Neural cell (in vitro differentiated cells): ENCODE results near the gene TAPBP. TPM values are rescaled to one million over a fixed set of nuclear protein-coding genes. Genes with fewer than 3 reads are reported as not detected.

Experiments used
- H2AFZ ChIP-seq: fragments of 200-600, 300-800 bp; sonication (generic), shearing (Covaris generic); 2 replicates; pipeline ENCODE4 v1.6.0; 2014; ENCODE audit warnings: low read depth, mild to moderate bottlenecking, antibody characterized with exemption, low read length, moderate library complexity
- H3F3A ChIP-seq: fragments of 200-600 bp; shearing (Covaris generic); 2 replicates; pipeline ENCODE4 v1.6.1; 2016; ENCODE audit warnings: mild to moderate bottlenecking, moderate library complexity, mixed read lengths, antibody characterized with exemption, low read length; ENCODE audit not compliant: insufficient read depth, poor library complexity, severe bottlenecking
- H3K27ac ChIP-seq: fragments of 200-600, 300-800 bp; sonication (generic), shearing (Covaris generic); 2 replicates; pipeline ENCODE4 v1.5.1; 2014; ENCODE audit warnings: mild to moderate bottlenecking, low read length, moderate library complexity
- H3K27me3 ChIP-seq: fragments of 300-800, 200-600 bp; sonication (generic), shearing (Covaris generic); 2 replicates; pipeline ENCODE4 v1.6.0; 2014; ENCODE audit warnings: mild to moderate bottlenecking, low read depth, low read length, moderate library complexity; ENCODE audit not compliant: insufficient read depth
- H3K36me3 ChIP-seq: fragments of 300-800, 200-600 bp; sonication (generic), shearing (Covaris generic); 2 replicates; pipeline ENCODE4 v1.5.1; 2014; ENCODE audit warnings: mild to moderate bottlenecking, antibody characterized with exemption, low read length, moderate library complexity; ENCODE audit not compliant: insufficient read depth
- H3K4me2 ChIP-seq: fragments of 300-800, 200-600 bp; sonication (generic), shearing (Covaris generic); 2 replicates; pipeline ENCODE4 v1.6.0; 2014; ENCODE audit warnings: mild to moderate bottlenecking, low read length
- H3K4me3 ChIP-seq: fragments of 300-800, 200-600 bp; sonication (generic), shearing (Covaris generic); 2 replicates; pipeline ENCODE4 v1.5.1; 2014; ENCODE audit warnings: mild to moderate bottlenecking, low read length, moderate library complexity
- H3K79me2 ChIP-seq: fragments of 200-600 bp; shearing (Covaris generic); replicated peaks from 2 replicates; pipeline ENCODE4 v1.6.0; 2014; ENCODE audit warnings: mild to moderate bottlenecking, low read length, moderate library complexity; ENCODE audit not compliant: insufficient read depth
- H3K9ac ChIP-seq: fragments of 300-800, 200-600 bp; sonication (generic), shearing (Covaris generic); 2 replicates; pipeline ENCODE4 v1.6.1; 2016; ENCODE audit warnings: mild to moderate bottlenecking, low read length, mixed read lengths
- H3K9me2 ChIP-seq: fragments of 200-600 bp; shearing (Covaris generic); 2 replicates; pipeline ENCODE4 v1.6.1; 2016; ENCODE audit warnings: mild to moderate bottlenecking, low read length, mixed read lengths; ENCODE audit not compliant: insufficient read depth
- H3K9me3 ChIP-seq: fragments of 200-600, 300-800 bp; sonication (generic), shearing (Covaris generic); 2 replicates; pipeline ENCODE4 v1.6.1; 2016; ENCODE audit warnings: mild to moderate bottlenecking, mixed run types, low read length, moderate library complexity, mixed read lengths
- H4K20me1 ChIP-seq: fragments of 200-600 bp; shearing (Covaris generic); 2 replicates; pipeline ENCODE4 v1.6.1; 2016; ENCODE audit warnings: mild to moderate bottlenecking, mixed run types; ENCODE audit not compliant: insufficient read depth
- EP300 ChIP-seq: fragments of 450-650 bp; conservative IDR thresholded peaks from 2 replicates; pipeline ENCODE4 v1.6.1; 2014; ENCODE audit warnings: antibody characterized with exemption, mild to moderate bottlenecking, moderate library complexity; ENCODE audit not compliant: poor library complexity, severe bottlenecking
- EZH2 ChIP-seq: fragments of 200-600, 300-800 bp; shearing (Covaris generic), sonication (generic); IDR thresholded peaks from 2 replicates; pipeline ENCODE4 v1.6.1; 2014; ENCODE audit warnings: antibody characterized with exemption, low read length, borderline replicate concordance, mild to moderate bottlenecking; ENCODE audit not compliant: insufficient read depth, poor library complexity, severe bottlenecking
- MXI1 ChIP-seq: fragments of 450-650 bp; conservative IDR thresholded peaks from 2 replicates; pipeline ENCODE4 v1.6.1; 2014; ENCODE audit warnings: antibody characterized with exemption, mild to moderate bottlenecking; ENCODE audit not compliant: poor library complexity, severe bottlenecking
- POLR2AphosphoS5 ChIP-seq: IDR thresholded peaks from 2 replicates; pipeline ENCODE4 v1.6.1; 2012
- RAD21 ChIP-seq: fragments of 450-650 bp; conservative IDR thresholded peaks from 2 replicates; pipeline ENCODE4 v1.6.1; 2014; ENCODE audit warnings: antibody characterized with exemption, mild to moderate bottlenecking, moderate library complexity
- SMC3 ChIP-seq: fragments of 450-650 bp; conservative IDR thresholded peaks from 2 replicates; pipeline ENCODE4 v1.6.1; 2014; ENCODE audit warnings: antibody characterized with exemption, mild to moderate bottlenecking, moderate library complexity; ENCODE audit not compliant: poor library complexity
- TAF1 ChIP-seq: IDR thresholded peaks from 2 replicates; pipeline ENCODE4 v1.6.1; 2012; ENCODE audit warnings: low read depth
- polyA plus RNA-seq: library from polyadenylated mRNA; depleted of rRNA; stranded (reverse); fragments of >200 nt; gene quantifications from 2 replicates; pipeline ENCODE4 v1.2.3, GENCODE V29; 2014
- TF ChIP-seq, protein P1 (sequence below): IDR thresholded peaks from 2 replicates; pipeline ENCODE4 v1.6.1; 2012; ENCODE audit warnings: borderline replicate concordance
- TF ChIP-seq, protein P2 (sequence below): fragments of 450-650 bp; IDR thresholded peaks from 2 replicates; pipeline ENCODE4 v1.5.1; 2014; ENCODE audit warnings: antibody characterized with exemption, mild to moderate bottlenecking, moderate library complexity; ENCODE audit not compliant: poor library complexity, severe bottlenecking

Gene TAPBP
- polyA plus RNA-seq, 1 donor from 2014 or later, result 1.2 TPM

DNA sequence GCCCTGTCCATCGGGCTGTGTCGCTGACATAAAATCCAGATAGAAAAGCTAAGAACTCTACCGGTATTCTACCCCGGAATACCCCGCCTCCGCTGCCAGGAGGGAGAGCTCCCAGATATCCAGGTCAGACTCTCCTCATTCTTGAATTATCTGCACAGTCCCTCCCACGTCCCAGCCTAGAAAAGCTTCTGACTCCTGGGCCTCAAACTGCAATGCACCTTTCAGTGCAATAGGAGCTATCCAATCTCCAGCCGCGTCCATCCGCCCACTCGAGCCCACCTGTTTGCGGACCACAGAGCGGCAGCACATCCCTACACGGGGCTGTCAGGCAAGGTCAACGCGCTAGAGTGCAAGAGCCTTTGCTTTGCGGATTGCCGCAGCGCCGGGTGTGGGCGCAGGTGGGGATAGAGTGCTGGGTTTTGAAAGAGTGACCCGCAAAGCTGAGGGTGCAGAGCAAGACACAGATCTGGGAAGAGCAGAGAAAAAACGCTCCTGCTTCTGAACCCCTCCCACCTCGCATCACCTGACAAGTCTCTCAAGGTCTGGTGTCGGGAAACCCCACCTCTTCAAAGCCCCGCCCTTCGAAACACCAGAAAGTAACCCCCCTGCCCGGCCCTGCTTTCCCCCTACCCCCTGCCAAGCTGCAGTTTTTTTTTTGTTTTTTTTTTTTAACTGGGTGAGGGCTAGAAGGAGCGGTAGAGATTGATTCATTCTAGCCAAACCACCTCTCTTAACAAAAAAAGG lies 1.3 kb downstream of the TAPBP start:
- H4K20me1 ChIP-seq, result no peaks in the 10 kb centered on the region
- peak overlapping the region; percentile 31 for H3K27ac ChIP-seq
- H2AFZ ChIP-seq, result peak overlapping the region; percentile 45

DNA sequence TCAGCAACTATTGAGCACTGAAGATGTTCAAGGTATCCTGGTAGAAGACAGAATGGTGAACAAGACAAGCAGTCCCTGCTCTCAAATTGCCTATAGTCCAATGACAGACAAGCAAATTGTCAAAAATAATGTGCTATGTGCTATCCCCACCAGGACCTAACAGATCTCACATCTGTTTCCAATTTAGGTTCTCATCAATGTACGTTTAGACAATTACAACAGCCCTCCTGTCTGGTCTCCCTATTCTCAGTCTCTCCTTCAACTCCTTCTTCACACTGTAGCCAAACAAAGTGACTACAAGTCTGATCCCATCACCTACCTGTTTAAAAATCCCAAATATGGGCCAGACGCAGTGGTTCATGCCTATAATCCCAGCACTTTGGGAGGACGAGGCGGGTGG lies 7.5 kb downstream of the TAPBP start:
- no peaks in the 10 kb centered on the region for H3K9me2 ChIP-seq
- TF ChIP-seq SMC3, result no peak
- TF ChIP-seq, protein P1, sequence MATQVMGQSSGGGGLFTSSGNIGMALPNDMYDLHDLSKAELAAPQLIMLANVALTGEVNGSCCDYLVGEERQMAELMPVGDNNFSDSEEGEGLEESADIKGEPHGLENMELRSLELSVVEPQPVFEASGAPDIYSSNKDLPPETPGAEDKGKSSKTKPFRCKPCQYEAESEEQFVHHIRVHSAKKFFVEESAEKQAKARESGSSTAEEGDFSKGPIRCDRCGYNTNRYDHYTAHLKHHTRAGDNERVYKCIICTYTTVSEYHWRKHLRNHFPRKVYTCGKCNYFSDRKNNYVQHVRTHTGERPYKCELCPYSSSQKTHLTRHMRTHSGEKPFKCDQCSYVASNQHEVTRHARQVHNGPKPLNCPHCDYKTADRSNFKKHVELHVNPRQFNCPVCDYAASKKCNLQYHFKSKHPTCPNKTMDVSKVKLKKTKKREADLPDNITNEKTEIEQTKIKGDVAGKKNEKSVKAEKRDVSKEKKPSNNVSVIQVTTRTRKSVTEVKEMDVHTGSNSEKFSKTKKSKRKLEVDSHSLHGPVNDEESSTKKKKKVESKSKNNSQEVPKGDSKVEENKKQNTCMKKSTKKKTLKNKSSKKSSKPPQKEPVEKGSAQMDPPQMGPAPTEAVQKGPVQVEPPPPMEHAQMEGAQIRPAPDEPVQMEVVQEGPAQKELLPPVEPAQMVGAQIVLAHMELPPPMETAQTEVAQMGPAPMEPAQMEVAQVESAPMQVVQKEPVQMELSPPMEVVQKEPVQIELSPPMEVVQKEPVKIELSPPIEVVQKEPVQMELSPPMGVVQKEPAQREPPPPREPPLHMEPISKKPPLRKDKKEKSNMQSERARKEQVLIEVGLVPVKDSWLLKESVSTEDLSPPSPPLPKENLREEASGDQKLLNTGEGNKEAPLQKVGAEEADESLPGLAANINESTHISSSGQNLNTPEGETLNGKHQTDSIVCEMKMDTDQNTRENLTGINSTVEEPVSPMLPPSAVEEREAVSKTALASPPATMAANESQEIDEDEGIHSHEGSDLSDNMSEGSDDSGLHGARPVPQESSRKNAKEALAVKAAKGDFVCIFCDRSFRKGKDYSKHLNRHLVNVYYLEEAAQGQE, result no peak
- no peak for TF ChIP-seq MXI1
- no peak for TF ChIP-seq POLR2AphosphoS5
- TF ChIP-seq, protein P2, sequence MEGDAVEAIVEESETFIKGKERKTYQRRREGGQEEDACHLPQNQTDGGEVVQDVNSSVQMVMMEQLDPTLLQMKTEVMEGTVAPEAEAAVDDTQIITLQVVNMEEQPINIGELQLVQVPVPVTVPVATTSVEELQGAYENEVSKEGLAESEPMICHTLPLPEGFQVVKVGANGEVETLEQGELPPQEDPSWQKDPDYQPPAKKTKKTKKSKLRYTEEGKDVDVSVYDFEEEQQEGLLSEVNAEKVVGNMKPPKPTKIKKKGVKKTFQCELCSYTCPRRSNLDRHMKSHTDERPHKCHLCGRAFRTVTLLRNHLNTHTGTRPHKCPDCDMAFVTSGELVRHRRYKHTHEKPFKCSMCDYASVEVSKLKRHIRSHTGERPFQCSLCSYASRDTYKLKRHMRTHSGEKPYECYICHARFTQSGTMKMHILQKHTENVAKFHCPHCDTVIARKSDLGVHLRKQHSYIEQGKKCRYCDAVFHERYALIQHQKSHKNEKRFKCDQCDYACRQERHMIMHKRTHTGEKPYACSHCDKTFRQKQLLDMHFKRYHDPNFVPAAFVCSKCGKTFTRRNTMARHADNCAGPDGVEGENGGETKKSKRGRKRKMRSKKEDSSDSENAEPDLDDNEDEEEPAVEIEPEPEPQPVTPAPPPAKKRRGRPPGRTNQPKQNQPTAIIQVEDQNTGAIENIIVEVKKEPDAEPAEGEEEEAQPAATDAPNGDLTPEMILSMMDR, result no peak
- no peak for TF ChIP-seq RAD21
- no peak for TF ChIP-seq EP300
- TF ChIP-seq EZH2, result no peak
- TF ChIP-seq TAF1, result no peak
- no peaks in the 10 kb centered on the region for H3K27me3 ChIP-seq
- H3K4me3 ChIP-seq, result no peak overlapping the region
- no peaks in the 10 kb centered on the region for H3K36me3 ChIP-seq
- H3K27ac ChIP-seq, result no peak overlapping the region
- H3K9ac ChIP-seq, result no peak overlapping the region
- H3K4me2 ChIP-seq, result no peak overlapping the region
- no peaks in the 10 kb centered on the region for H4K20me1 ChIP-seq
- H3K9me3 ChIP-seq, result no peaks in the 10 kb centered on the region
- no peak overlapping the region for H2AFZ ChIP-seq
- no peaks in the 10 kb centered on the region for H3F3A ChIP-seq
- peaks cover 7% of the 10 kb centered on the region for H3K79me2 ChIP-seq

More for the DNA sequence above, 1.3 kb downstream of the TAPBP start:
- H3K4me3 ChIP-seq, result peak overlapping the region; percentile 68
- TF ChIP-seq RAD21 (no peak), EP300 (no peak), MXI1 (no peak), TAF1 (no peak), SMC3 (no peak)
- TF ChIP-seq, protein P2, result peak; percentile 39
- peaks cover 25% of the 10 kb centered on the region for H3K27me3 ChIP-seq
- no peaks in the 10 kb centered on the region for H3K79me2 ChIP-seq
- H3K9me3 ChIP-seq, result no peaks in the 10 kb centered on the region
- H3K9ac ChIP-seq, result peak overlapping the region; percentile 52
- no peaks in the 10 kb centered on the region for H3K36me3 ChIP-seq
- H3K9me2 ChIP-seq, result no peaks in the 10 kb centered on the region
- H3K4me2 ChIP-seq, result peak overlapping the region; percentile 68
- H3F3A ChIP-seq, result no peaks in the 10 kb centered on the region
